SKM-1 treated with dmso at 0.1 percent for 144 hours (cell line): Measurements from ENCODE around the gene BLVRB.
"Not testable (repeated sequence)": the region's sequence is repeated elsewhere in the genome, so short reads cannot be mapped to it uniquely, and the experiment has no call there.

Experiments used
- DNase-seq: peaks from one replicate; lab custom pipeline; 2025; ENCODE audit not compliant: unreplicated experiment; lab: John Stamatoyannopoulos, UW

BLVRB gene

GRCh38 chr19:40465557-40466218, at the start of gene BLVRB:
TSS of gene BLVRB (minus strand) at chr19:40465745. CDS start at chr19:40465688, 57 bp downstream.
- DNase-seq, result peak; percentile 97

GRCh38 chr19:40513741-40514315, 48.3 kb upstream of the BLVRB start:
- DNase-seq, result no peak

GRCh38 chr19:40513345-40513678, 47.8 kb upstream of the BLVRB start:
- DNase-seq, result no peak

- DNase-seq, result no peak
Observed at GRCh38 chr19:40512473-40513344, 47.2 kb upstream of the BLVRB start.

- DNase-seq, result no peak
Observed at GRCh38 chr19:40512110-40512472, 46.5 kb upstream of the BLVRB start.

- no peak for DNase-seq
Observed at GRCh38 chr19:40511487-40511886, 45.9 kb upstream of the BLVRB start.

- no peak for DNase-seq
Observed at GRCh38 chr19:40510526-40511115, 45.1 kb upstream of the BLVRB start.

- no peak for DNase-seq
Observed at GRCh38 chr19:40508739-40509260, 43.3 kb upstream of the BLVRB start.

GRCh38 chr19:40507892-40508291, 42.3 kb upstream of the BLVRB start:
- no peak for DNase-seq

GRCh38 chr19:40506099-40506498, 40.6 kb upstream of the BLVRB start:
- no peak for DNase-seq

- DNase-seq, result no peak
Observed at GRCh38 chr19:40503320-40503695, 37.8 kb upstream of the BLVRB start.

- no peak for DNase-seq
Observed at GRCh38 chr19:40502647-40503319, 37.2 kb upstream of the BLVRB start.

GRCh38 chr19:40502081-40502480, 36.5 kb upstream of the BLVRB start:
- no peak for DNase-seq

- no peak for DNase-seq
Observed at GRCh38 chr19:40501599-40501998, 36.1 kb upstream of the BLVRB start.

- DNase-seq, result not testable (repeated sequence)
Observed at GRCh38 chr19:40500678-40501530, 35.4 kb upstream of the BLVRB start.

GRCh38 chr19:40499320-40499719, 33.8 kb upstream of the BLVRB start:
- DNase-seq, result no peak

GRCh38 chr19:40497214-40497613, 31.7 kb upstream of the BLVRB start:
- DNase-seq, result no peak

- DNase-seq, result no peak
Observed at GRCh38 chr19:40494191-40494838, 28.8 kb upstream of the BLVRB start.

GRCh38 chr19:40493778-40494177, 28.2 kb upstream of the BLVRB start:
- DNase-seq, result no peak

- no peak for DNase-seq
Observed at GRCh38 chr19:40492274-40492673, 26.7 kb upstream of the BLVRB start.
